Daoy (cell line): ENCODE results near the gene KAZN. TPM values are rescaled to one million over a fixed set of nuclear protein-coding genes. Genes with fewer than 3 reads are reported as not detected.
A peak's percentile ranks its signal among the peaks of the same experiment; 100 is the strongest.

Experiments
- DNase-seq: peaks from one replicate; pipeline ENCODE4 v3.0.0-alpha.2; 2015; ENCODE audit warnings: low read depth
- total RNA-seq: library from RNA; depleted of rRNA; stranded (reverse); fragments of >200 nt; shearing (Covaris generic); gene quantifications from 2 replicates; pipeline ENCODE4 v1.2.3, GENCODE V29; 2014

KAZN gene
- total RNA-seq, 1 experiment from 2014 or later, result 6.3 TPM

GRCh38 chr1:14676400-14676799 lies 77.9 kb downstream of the KAZN start:
- DNase-seq, result no peak

GRCh38 chr1:14677292-14677971 lies 78.9 kb downstream of the KAZN start:
- no peak for DNase-seq

GRCh38 chr1:14678011-14678638 lies 79.6 kb downstream of the KAZN start:
- DNase-seq, result no peak

- no peak for DNase-seq
Observed at GRCh38 chr1:14679027-14679688, 80.7 kb downstream of the KAZN start.

- peak; percentile 28 for DNase-seq
Observed at GRCh38 chr1:14681182-14681581, 82.7 kb downstream of the KAZN start.

GRCh38 chr1:14682941-14683621 lies 84.6 kb downstream of the KAZN start:
- no peak for DNase-seq

GRCh38 chr1:14685078-14685477 lies 86.6 kb downstream of the KAZN start:
- DNase-seq, result no peak

GRCh38 chr1:14686701-14687100 lies 88.2 kb downstream of the KAZN start:
- no peak for DNase-seq

- no peak for DNase-seq
Observed at GRCh38 chr1:14687147-14687546, 88.7 kb downstream of the KAZN start.

GRCh38 chr1:14689996-14690615 lies 91.6 kb downstream of the KAZN start:
- DNase-seq, result peak; percentile 77

GRCh38 chr1:14693949-14694348 lies 95.5 kb downstream of the KAZN start:
- DNase-seq, result no peak

- DNase-seq, result no peak
Observed at GRCh38 chr1:14694589-14694988, 96.1 kb downstream of the KAZN start.

- no peak for DNase-seq
Observed at GRCh38 chr1:14696761-14697160, 98.3 kb downstream of the KAZN start.

GRCh38 chr1:14697353-14697752 lies 98.9 kb downstream of the KAZN start:
- no peak for DNase-seq

GRCh38 chr1:14698314-14698713 lies 99.8 kb downstream of the KAZN start:
- DNase-seq, result no peak

- DNase-seq, result no peak
Observed at GRCh38 chr1:14699620-14700019, 101.1 kb downstream of the KAZN start.

- DNase-seq, result peak; percentile 55
Observed at GRCh38 chr1:14704846-14705245, 106.4 kb downstream of the KAZN start.

- no peak for DNase-seq
Observed at GRCh38 chr1:14705824-14706223, 107.3 kb downstream of the KAZN start.

GRCh38 chr1:14706631-14707030 lies 108.1 kb downstream of the KAZN start:
- DNase-seq, result no peak

- DNase-seq, result no peak
Observed at GRCh38 chr1:14707531-14708445, 109.3 kb downstream of the KAZN start.

GRCh38 chr1:14710331-14710730 lies 111.8 kb downstream of the KAZN start:
- no peak for DNase-seq
